Stimulated activated CD8-positive, alpha-beta memory T cell treated with anti-CD3 and anti-CD28 coated beads, Interleukin-12 subunit alpha, Interleukin-12 subunit beta, amount 100 ng/mL, for 4 hours (primary cell): ENCODE results near the gene ADIRF.
"Not testable (repeated sequence)": the region's sequence is repeated elsewhere in the genome, so short reads cannot be mapped to it uniquely, and the experiment has no call there.

Experiments
- DNase-seq: peaks from one replicate; pipeline ENCODE4 v3.0.0-alpha.2; 2020; ENCODE audit warnings: low read depth

The ADIRF gene

DNA sequence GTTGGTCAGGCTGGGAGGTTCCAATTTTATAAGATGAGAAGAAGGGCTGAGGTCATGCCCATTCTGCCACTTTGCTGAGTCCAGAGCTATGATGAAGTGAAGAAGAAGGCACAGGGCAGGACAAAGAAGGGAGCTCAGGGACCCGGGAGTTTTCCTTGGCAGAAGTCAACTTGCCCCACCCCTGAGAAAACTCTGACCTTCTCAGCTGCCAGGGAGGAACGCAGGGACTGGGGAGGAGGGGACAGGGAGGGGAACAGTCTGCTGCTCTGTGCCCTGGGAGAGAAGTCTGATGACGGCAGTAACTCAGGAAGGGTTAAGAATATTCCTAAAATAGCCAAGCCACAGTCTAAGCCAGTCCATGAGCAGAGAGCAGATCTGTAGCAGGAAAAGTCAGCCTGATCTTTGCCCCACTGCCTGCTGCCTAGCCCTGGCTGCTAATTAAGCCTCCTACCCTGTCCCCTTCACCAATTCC, 11.7 kb downstream of the ADIRF start:
- no peak for DNase-seq

GRCh38 chr10:86981020-86981419, 12.7 kb downstream of the ADIRF start:
- DNase-seq: not testable (repeated sequence)

GRCh38 chr10:86981716-86982115, 13.4 kb downstream of the ADIRF start:
- no peak for DNase-seq

GRCh38 chr10:86984498-86984897, 16.2 kb downstream of the ADIRF start:
- DNase-seq: not testable (repeated sequence)

- no peak for DNase-seq
Observed at GRCh38 chr10:86988520-86988919, 20.2 kb downstream of the ADIRF start.

- DNase-seq: not testable (repeated sequence)
Observed at GRCh38 chr10:86991362-86991761, 23.1 kb downstream of the ADIRF start.

- DNase-seq: no peak
Observed at GRCh38 chr10:86992456-86992855, 24.2 kb downstream of the ADIRF start.

DNA sequence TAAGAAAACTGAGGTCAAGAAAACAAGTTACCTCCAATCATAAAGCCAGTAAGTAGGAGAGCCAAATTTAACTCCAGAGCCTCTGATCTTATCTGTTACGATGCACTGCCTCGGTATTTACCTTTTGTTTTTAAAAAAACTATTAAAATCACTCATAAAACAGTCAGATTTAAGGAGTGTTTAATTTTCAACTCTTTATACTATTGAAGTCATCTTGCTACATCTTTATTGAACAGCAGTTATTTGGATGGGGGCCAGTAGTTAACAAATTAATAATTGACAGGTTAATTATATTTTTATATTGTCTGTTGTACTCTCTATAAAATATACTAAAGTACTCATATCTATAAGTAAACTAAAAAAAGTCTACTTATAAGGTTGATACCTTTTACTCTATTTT, 24.6 kb downstream of the ADIRF start:
- no peak for DNase-seq

DNA sequence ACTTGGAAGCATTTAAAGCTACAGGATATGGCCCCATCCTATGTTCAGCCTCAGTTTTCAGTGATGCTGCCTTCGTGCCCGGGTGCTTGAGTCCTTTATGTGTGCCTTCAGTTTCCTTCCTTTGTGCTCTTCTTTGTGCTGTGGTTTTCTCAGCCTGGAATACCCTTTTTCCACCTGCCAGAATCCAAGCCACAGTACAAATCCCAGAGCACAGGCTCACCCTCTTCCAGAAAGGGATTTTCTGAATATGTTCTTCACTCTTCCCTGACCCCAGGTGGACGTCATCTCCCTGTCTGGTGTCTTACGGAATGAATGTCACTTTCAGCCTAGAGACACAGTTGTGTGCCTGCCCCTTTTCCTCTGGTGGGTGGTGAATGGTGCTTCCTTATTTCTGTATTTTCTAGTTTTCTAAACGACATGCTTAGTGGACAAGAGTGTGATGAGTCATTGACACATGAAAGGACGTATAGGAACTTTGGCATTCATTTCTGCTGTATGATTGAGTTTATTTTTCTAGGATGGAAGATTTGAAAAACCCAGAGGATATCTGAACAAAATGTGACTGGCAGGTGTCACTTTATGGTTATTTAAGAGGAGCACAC, 31.6 kb downstream of the ADIRF start:
- not testable (repeated sequence) for DNase-seq

- DNase-seq: no peak
Observed at GRCh38 chr10:87000491-87000890, 32.2 kb downstream of the ADIRF start.

DNA sequence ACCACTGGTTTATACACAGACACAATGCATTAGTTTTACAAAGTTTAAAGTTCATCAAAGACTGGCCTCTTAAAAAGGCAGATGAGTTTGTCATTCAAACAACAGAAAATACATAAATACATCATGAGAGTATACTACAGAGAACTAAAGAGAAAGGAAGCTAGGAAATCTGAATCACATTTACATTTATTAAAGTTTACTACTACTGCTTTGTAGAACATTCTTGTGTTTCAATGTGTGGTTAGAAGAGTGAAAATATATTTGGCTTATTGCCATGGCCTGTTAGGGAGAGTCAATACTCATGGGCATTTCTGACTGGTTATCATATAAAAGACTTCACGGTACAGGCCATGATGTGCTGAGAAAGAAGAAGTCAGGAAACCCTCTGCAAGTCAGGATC, 38.8 kb downstream of the ADIRF start:
- not testable (repeated sequence) for DNase-seq

DNA sequence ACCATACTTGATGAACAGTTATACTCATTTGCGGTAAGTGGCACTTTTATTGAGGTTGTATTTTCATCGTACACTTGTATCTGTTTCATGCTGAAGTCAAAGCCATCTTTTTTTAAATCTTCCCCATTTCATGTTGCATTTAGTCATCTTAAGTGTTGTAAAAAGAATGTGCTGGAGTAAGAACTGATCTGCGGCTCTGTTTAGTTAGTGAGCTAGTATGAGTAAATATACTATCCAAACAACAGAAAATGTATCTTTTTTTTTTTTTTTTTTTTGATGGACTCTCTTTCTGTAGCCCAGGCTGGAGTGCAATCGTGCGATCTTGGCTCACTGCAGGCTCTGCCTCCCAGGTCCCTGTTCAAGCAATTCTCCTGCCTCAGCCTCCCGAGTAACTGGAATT, 39.4 kb downstream of the ADIRF start:
- not testable (repeated sequence) for DNase-seq

DNA sequence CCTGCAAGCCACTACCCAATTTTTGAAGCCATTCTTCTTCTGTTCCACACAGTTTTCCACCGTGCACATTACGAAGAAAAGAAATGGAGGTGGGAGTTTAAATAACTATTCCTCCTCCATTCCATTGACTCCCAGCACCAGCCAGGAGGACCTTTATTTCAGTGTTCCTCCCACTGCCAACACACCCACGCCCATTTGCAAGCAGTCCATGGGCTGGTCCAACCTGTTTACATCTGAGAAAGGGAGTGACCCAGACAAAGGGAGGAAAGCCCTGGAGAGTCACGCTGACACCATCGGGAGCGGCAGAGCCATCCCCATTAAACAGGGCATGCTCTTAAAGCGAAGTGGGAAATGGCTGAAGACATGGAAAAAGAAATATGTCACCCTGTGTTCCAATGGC, 40.0 kb downstream of the ADIRF start:
- DNase-seq: not testable (repeated sequence)

- not testable (repeated sequence) for DNase-seq
Observed at GRCh38 chr10:87009134-87009696, 40.9 kb downstream of the ADIRF start.

DNA sequence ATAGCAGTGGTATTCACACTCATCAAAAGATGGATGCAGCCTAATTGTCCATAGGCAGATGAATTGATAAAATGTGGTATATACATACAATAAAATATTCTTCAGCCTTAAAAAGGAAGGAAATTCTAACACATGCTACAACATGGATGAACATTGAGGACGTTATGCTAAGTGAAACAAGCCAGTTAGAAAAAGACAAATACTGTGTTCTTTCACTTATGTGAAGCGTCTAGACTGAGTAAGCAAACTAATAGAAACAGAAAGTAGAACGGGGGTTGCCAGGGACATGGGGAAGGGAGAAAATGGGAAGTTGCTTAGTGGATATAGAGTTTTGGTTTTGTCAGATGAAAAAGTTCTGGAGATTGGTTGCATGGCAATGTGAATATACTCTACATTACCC, 45.2 kb downstream of the ADIRF start:
- not testable (repeated sequence) for DNase-seq

DNA sequence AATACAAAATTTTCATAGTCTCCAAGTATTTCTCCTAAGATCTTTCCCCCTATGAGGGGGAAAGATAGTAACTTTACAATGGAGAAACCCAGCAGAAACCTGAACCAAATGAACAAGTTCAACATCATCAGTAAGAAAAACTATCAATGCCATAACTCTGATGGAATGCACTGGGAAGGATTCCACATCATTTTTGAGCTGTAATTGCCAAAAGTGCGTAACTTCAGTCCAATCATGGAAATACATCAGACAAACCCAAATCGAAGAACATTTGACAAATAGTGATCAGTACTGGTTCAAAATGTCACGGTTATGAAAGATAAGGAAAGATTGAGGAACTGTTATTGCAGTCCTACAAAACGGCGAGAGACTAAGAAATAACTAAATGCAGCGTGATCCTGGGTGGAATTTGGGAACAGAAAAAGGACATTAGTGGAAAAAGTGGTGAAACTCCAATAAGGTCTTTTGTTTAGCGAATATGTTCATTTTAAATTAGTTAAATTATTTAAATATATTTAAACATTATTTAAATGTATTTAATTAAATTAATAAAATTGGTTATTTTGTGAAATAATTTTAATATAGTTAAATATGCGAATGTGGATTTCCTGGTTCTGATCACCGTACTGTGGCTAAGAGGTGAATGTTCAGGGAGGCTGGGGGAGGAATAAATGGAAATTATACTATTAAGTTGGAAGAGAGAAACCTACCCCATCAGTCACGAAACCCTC, 46.9 kb downstream of the ADIRF start:
- not testable (repeated sequence) for DNase-seq

DNA sequence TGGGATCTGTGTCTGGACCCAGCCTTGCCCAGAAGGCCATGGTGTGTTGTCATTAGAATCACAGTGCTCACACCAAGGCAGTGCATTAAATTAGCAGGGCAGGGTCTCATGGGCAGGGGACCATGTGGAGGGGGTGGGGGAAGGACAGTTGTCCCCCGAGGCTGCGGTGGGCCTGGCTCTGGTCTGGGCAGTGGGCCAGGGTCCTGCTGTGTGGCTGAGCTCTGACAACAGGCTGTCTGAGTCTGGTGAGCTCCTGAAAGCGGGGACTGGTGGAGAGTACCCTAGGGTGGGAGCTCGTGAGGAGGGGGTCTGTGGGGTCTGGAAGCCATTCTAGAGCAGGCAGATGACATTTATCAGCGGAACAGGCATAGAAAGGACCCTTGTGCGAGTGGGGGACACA, 49.8 kb downstream of the ADIRF start:
- DNase-seq: not testable (repeated sequence)

GRCh38 chr10:87019066-87019465, 50.8 kb downstream of the ADIRF start:
- DNase-seq: not testable (repeated sequence)

DNA sequence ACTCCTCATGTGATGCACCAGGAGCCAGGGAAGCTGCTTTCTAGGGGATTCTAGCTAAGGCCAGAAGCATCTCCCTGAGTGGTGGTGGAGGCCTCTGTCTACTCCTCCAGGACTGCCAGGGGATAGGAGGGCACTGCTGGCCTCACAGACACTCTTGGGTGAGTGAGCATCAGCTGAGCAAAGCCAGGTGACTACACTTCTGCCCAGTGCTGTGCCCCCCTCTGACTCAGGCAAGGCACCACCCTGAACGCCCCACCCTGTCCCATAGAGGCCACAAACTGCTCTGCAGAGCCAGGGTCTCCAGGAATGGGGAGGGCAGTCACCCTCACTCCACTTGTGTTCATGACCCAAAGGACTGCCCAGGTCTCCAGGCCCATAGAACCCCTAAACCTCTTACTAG, 51.2 kb downstream of the ADIRF start:
- DNase-seq: not testable (repeated sequence)

DNA sequence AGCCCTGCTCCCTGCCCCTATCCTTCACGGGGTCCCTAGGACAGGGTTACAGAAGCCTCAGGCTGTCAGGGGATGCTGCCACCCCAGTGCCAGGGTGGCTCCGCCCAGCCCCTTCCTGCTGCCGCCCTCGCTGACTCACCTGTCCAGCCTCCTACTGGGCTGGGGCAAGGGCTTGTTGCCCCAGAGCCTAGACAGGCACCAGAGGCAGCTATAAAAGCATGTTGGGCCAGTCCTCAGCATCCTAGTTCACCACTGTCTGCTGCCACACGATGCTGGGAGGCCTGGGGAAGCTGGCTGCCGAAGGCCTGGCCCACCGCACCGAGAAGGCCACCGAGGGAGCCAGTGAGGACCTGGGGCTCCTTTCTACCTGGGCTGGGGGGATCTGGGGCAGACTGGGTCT, 51.8 kb downstream of the ADIRF start, which contains the start of gene FAM25A:
FAM25A (plus strand) TSS at position 239 of the 400 bp plus-strand sequence; CDS start at position 270, 31 bp downstream.
- not testable (repeated sequence) for DNase-seq
